Measurements from ENCODE around the gene BCR. TPM values are rescaled to one million over a fixed set of nuclear protein-coding genes. Genes with fewer than 3 reads are reported as not detected.

BCR gene
- total and polyA plus RNA-seq, 2 of the 4 experiments (the other 2 are of a cell fraction): 28.9 to 44.6 TPM

DNA sequence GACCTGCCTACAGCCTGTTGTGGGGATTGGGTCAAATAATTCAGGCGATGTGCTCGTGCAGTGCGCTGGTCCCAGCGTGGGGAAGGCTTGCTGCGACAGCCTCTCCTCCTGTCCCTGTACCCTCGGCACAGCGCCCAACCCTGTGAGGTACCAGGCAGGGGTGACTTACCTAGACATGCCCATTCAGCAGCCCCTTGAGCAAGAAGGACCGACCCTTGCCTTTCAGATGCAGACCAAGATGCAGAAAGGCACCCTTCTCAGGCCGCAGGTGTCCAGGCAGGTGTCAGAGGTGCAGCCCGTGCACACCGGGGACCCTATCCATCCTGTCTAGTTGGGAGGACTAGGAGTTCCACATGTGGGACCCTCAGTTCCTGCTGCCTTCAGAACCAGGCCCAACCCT lies 102.7 kb downstream of the BCR start:
- Histone ChIP-seq H3K56ac (ENCODE audit: extremely low read depth, insufficient read depth, low read length) (no peak overlapping the region), H2BK20ac (ENCODE audit: low read depth, low read length) (no peak overlapping the region), H3K18ac (ENCODE audit: low read depth, low read length) (no peak overlapping the region), H4K5ac (ENCODE audit: low read depth, low read length) (no peak overlapping the region), H2BK120ac (ENCODE audit: low read depth, low read length) (no peak overlapping the region), H3K4me1 (ENCODE audit: control insufficient read depth, insufficient read depth, low read length) (peaks cover 5% of the 10 kb centered on the region; the same call in 1 of the 2 replicates), H3K9me3 (ENCODE audit: control insufficient read depth, insufficient read depth, low read length) (no peaks in the 10 kb centered on the region), H3K23ac (ENCODE audit: low read depth, low read length) (no peak overlapping the region), H2AK5ac (ENCODE audit: low read depth, low read length) (no peak overlapping the region), H3K27me3 (ENCODE audit: control insufficient read depth, insufficient read depth, low read length) (no peaks in the 10 kb centered on the region), H2BK5ac (ENCODE audit: low read depth, low read length, poor library complexity, severe bottlenecking) (no peak overlapping the region), H4K8ac (ENCODE audit: low read depth in 2 of 2, low read length in 2 of 2) (no peak overlapping the region), H2AFZ (replicated peaks; ENCODE audit: low read length, poor library complexity) (no peak overlapping the region), H2AK9ac (replicated peaks; ENCODE audit: low read depth, low read length, poor library complexity) (no peak overlapping the region), H3K4me2 (ENCODE audit: low read depth, low read length) (no peak overlapping the region), H4K91ac (ENCODE audit: insufficient read depth, low read depth, low read length) (no peak overlapping the region; the same call in 1 of the 2 replicates), H3K4me3 (ENCODE audit: insufficient read depth, low read depth, low read length) (no peak overlapping the region), H3K79me1 (ENCODE audit: low read depth in 1 of 2, low read length in 2 of 2) (peaks cover 0 to 7% of the 10 kb centered on the region in 2 experiments; a peak in 1 of 4 replicates), H3K9me1 (ENCODE audit: insufficient read depth, low read length) (0 out of 2 replicates have a peak, but pooled peaks cover 7% of the 10 kb centered on the region), H3K27ac (ENCODE audit: insufficient read depth, low read length) (no peak overlapping the region), H2BK15ac (ENCODE audit: low read depth, low read length) (no peak overlapping the region), H4K20me1 (ENCODE audit: insufficient read depth, low read length) (no peaks in the 10 kb centered on the region; the same call in 1 of the 2 replicates), H3K4ac (ENCODE audit: low read depth, low read length) (no peak overlapping the region), H3K14ac (replicated peaks; ENCODE audit: low read depth, low read length) (no peak overlapping the region), H3K36me3 (ENCODE audit: control insufficient read depth, insufficient read depth, low read length) (peaks cover 35% of the 10 kb centered on the region), H3K9ac (ENCODE audit: low read depth, low read length) (no peak overlapping the region)
- ATAC-seq (ENCODE audit: low read depth) (no peak), DNase-seq (no peak)
- ChIA-PET CTCF (interaction anchor here (1.6 kb wide), 2 partner anchors 102 to 109 kb away, joined by 10 to 16 read pairs; partner anchors contain the start of gene BCR), POLR2A (ENCODE audit: unreplicated experiment) (no interaction called here)
- WGBS, 2 experiments (ENCODE audit: extremely low coverage in 2 of 2, insufficient read length in 1 of 2): 96% methylated on average over 7 of the region's 11 CpGs; no CpG with 5 or more reads in 1 of the 2 experiments
- dilution Hi-C loops (cut with HindIII; ENCODE audit: low sequenced_read_pairs, unreplicated experiment): no loop called here
- intact Hi-C loops (cut with micrococcal nuclease): loop anchor here (1.0 to 5.0 kb wide), 3 partner anchors 105 to 326 kb away; no protein-coding TSS in a partner anchor
- no peak for TF ChIP-seq MAZ (IDR thresholded peaks at IDR 0.05; ENCODE audit: borderline replicate concordance, low read depth, low read length)
- no peak for TF ChIP-seq MXI1 (IDR thresholded peaks at IDR 0.05; ENCODE audit: borderline replicate concordance, low read depth, low read length)
- TF ChIP-seq BHLHE40 (IDR thresholded peaks at IDR 0.05; ENCODE audit: low read depth, low read length): no peak
- no peak for TF ChIP-seq MAFK (IDR thresholded peaks at IDR 0.05; ENCODE audit: low read depth, low read length)
- no peak for TF ChIP-seq RFX5 (IDR thresholded peaks at IDR 0.05; ENCODE audit: low read depth, low read length)
- TF ChIP-seq CHD1 (IDR thresholded peaks at IDR 0.05; ENCODE audit: low read depth, low read length): no peak
- TF ChIP-seq RAD21 (IDR thresholded peaks at IDR 0.05; ENCODE audit: low read length): no peak
- TF ChIP-seq RCOR1 (IDR thresholded peaks at IDR 0.05; ENCODE audit: insufficient replicate concordance, low read length): no peak
- TF ChIP-seq, protein P1, sequence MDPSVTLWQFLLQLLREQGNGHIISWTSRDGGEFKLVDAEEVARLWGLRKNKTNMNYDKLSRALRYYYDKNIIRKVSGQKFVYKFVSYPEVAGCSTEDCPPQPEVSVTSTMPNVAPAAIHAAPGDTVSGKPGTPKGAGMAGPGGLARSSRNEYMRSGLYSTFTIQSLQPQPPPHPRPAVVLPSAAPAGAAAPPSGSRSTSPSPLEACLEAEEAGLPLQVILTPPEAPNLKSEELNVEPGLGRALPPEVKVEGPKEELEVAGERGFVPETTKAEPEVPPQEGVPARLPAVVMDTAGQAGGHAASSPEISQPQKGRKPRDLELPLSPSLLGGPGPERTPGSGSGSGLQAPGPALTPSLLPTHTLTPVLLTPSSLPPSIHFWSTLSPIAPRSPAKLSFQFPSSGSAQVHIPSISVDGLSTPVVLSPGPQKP (IDR thresholded peaks at IDR 0.05; ENCODE audit: borderline replicate concordance, low read depth, low read length): no peak
- no peak for TF ChIP-seq SMC3 (IDR thresholded peaks at IDR 0.05; ENCODE audit: low read depth, low read length)
- TF ChIP-seq NFE2L2 (IDR thresholded peaks at IDR 0.05; ENCODE audit: low read depth, low read length): no peak
- no peak for TF ChIP-seq FOS (IDR thresholded peaks at IDR 0.05; ENCODE audit: low read depth, low read length)
- TF ChIP-seq POLR2A (IDR thresholded peaks at IDR 0.05; ENCODE audit: low read depth, low read length): no peak
- TF ChIP-seq CEBPB (IDR thresholded peaks at IDR 0.05; ENCODE audit: low read depth, low read length): no peak
- no TSS peak for BruUV-seq (replicated peaks)
- in situ Hi-C loops (cut with MboI; ENCODE audit: low sequenced_read_pairs): loop anchor here (25.0 kb wide), 1 partner anchor 321 kb away; no protein-coding TSS in a partner anchor

All from IMR-90 (cell line).